NCI-H2107 treated with DMSO at 0.1 percent for 48 hours (cell line): ENCODE measurements around the gene BAX.

ENCODE experiments used
- DNase-seq: peaks from one replicate; lab custom pipeline; 2025; ENCODE audit not compliant: unreplicated experiment; lab: John Stamatoyannopoulos, UW

The BAX gene

DNA sequence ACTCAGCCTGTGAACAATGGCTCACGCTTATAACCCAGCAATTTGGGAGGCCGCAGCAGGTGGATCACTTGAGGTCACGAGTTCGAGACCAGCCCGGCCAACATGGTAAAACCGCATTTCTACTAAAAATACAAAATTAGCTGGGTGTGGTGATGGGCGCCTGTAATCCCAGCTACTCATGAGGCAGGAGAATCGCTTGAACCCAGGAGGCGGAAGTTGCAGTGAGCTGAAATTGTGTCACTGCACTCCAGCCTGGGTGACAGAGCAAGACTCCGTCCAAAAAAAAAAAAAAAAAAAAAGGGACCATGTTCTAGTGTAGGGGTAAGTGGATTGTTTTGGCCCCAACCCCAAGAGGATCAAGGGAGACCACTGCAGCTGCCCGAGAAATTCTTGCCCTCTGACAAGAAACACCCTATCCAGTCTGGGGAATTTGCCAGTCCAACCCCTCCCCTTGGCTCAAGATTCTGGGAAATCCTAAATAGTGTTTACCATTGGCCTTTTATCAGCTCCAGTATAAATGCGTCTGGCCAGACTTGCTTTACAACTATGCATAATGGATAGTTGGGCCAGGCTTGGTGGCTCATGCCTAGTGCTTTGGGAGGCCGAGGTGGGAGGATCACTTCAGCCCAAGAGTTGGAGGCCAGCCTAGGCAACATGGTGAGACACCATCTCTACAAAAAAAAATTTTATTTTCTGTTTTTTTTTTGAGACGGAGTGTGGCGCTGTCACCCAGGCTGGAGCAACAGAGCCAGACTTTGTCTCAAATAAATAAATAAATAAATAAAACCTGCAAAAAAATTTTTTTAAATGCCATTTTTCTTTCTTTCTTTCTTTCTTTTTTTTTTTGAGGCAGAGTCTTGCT is 26.3 kb upstream of the BAX start:
- DNase-seq = no peak

DNA sequence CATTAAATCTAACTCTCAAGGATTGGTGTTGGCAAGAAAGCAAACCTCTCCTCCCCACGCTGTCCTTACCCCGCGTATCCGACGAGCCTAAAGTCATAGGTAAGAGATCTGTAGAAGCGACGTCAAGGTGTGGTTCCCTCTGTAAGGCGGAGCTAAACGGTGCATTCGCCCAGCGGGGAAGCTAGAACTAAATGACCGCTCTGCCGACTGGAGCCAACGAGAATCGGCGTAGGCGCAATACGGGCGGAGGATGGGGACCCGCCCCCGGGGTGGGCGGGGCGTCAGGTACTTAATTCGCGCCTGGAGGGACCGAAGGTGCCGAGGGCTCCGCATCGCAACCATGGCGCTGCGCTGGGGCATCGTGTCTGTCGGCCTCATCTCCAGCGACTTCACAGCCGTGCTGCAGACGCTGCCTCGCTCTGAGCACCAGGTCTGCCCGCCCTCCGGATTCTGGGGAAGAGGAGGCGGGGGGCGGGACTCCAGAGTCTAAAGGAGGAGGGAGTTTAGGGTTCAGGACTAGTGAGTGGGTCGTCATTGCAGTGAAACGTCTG is 21.2 kb upstream of the BAX start, which contains the start of gene DHDH:
TSS of gene DHDH (plus strand) at position 318 of the 551 bp plus-strand sequence. CDS start at position 341, 23 bp downstream.
- peak; percentile 88 for DNase-seq

DNA sequence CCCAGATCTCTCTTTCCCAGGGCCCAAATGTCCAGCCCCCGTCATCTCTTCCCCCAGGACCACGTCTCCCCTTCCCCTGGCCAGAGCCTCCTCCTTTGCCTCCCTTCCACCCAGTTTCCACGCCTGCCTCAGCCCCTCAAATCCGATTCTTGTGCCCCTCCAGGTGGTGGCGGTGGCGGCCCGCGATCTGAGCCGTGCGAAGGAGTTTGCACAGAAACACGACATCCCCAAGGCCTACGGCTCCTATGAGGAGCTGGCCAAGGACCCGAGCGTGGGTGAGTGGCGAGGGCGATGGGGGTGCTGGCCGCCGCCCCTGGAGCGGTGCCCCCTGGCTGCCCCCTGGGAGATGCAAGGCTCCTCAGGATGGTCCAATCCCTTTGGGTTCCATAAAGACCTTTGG is 19.8 kb upstream of the BAX start:
- DNase-seq = no peak

DNA sequence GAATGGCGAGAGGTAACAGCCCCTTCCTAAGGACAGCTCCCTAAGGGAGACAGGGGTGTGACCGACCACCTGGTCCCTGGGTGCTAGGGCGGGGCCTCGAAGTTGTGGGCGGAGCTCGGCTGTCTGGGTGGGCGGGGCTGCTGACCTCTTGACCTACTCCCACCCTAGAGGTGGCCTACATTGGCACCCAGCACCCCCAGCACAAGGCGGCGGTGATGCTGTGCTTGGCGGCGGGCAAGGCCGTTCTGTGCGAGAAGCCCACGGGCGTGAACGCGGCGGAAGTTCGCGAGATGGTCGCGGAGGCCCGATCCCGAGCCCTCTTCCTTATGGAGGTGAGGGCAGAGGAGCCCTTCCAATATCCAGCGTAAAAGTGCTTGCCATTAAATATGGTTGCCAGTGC is 18.8 kb upstream of the BAX start:
- DNase-seq = no peak

DNA sequence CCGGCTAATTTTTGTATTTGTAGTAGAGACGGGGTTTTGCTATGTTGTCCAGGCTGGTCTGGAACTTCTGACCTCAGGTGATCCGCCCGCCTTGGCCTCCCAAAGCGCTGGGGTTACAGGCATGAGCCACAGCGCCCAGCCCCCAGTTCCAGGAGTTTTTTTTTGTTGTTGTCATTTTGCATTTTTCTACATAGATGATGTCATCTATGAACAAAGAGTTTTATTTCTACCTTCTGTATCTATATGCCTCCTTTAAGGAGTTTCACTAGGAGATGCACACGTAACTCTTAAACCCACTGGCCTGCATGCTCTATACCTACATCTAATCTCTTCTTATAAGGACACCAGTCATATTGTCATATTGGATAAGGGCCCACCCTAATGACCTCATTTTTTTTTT is 16.4 kb upstream of the BAX start:
- no peak for DNase-seq

- no peak for DNase-seq
Observed at GRCh38 chr19:48940902-48941301, 13.8 kb upstream of the BAX start.

- no peak for DNase-seq
Observed at GRCh38 chr19:48943081-48943480, 11.6 kb upstream of the BAX start.

- DNase-seq = no peak
Observed at GRCh38 chr19:48945415-48945814, 9.3 kb upstream of the BAX start.

GRCh38 chr19:48945817-48946216 is 8.9 kb upstream of the BAX start:
- no peak for DNase-seq

- DNase-seq = no peak
Observed at GRCh38 chr19:48946463-48947257, 8.0 kb upstream of the BAX start.

GRCh38 chr19:48947258-48947542 is 7.5 kb upstream of the BAX start:
- no peak for DNase-seq

DNA sequence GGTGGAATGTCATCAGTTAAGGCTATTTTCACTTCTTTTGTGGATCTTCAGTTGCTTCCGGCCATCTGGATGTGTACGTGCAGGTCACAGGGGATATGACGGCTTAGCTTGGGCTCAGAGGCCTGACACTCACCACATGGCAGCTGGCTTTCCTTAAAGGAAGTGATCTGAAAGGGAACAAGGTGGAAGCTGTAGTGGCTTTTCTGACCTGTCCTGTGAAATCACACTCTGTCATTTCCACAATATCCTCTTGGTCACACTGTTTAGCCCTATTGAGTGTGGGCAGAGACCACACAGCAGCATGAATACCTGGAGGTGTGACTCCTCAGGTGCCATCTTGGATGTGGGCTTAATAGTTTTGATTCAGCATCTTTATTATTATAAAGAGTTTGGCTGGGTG is 4.5 kb upstream of the BAX start:
- no peak for DNase-seq

GRCh38 chr19:48950830-48951519 is 3.7 kb upstream of the BAX start:
- DNase-seq = no peak

GRCh38 chr19:48953141-48953540 is 1.5 kb upstream of the BAX start:
- no peak for DNase-seq

- no peak for DNase-seq
Observed at GRCh38 chr19:48953990-48954594, 583 bp upstream of the BAX start.

GRCh38 chr19:48955308-48955958 is 758 bp downstream of the BAX start:
- no peak for DNase-seq

DNA sequence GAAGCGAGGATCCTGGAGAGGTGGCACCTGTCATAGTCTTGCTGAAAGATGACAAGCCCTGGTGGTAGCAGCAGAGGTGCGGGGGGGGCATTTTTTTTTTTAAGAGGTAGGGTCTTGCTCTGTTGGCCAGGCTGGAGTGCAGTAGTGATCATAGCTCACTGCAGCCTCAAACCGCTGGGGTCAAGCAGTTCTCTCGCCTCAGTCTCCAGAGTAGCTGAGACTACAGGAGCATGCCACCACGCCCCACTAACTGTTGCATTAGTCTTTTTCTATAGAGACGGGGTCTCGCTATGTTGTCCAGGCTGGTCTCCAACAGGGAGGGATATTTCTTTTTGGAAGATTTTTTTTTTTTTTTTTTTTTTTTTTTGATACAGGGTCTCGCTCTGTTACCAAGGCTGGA is 3.3 kb downstream of the BAX start:
- DNase-seq = no peak

DNA sequence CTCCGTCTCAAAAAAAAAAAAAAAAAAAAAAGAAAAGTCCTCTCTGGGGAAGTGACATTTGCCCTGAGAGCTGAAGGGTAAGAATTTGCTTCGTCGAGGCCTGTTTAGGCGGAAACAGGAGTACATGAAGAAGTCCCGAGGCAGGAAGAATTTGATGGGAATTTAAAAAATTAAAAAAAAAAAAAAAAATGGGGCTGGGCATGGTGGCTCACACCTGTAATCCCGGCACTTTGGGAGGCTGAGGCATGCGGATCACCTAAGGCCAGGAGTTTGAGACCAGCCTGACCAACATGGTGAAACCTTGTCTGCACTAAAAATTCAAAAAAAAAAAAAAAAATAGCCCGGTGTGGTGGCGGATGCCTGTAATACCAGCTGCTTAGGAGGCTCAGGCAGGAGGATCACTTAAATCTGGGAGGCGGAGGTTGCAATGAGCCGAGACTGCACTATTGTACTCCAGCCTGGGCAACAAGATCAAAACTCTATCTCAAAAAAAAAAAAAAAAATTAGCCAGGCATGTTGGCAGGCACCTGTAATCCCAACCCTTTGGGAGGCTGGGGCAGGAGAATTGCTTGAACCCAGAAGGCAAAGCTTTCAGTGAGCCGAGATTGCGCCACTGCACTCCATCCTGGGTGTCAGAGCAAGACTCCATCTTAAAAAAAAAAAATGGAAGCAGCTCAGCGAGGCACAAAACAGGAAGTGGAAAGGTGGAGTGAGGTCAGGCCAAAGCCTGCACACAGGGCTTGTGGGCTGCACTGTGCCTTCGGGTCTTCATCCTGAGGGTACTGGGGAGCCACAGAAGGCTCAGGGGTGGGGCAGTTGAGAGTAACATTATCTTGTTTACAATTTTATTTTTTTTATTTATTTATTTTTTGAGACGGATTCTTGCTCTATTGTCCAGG is 4.9 kb downstream of the BAX start:
- no peak for DNase-seq

DNA sequence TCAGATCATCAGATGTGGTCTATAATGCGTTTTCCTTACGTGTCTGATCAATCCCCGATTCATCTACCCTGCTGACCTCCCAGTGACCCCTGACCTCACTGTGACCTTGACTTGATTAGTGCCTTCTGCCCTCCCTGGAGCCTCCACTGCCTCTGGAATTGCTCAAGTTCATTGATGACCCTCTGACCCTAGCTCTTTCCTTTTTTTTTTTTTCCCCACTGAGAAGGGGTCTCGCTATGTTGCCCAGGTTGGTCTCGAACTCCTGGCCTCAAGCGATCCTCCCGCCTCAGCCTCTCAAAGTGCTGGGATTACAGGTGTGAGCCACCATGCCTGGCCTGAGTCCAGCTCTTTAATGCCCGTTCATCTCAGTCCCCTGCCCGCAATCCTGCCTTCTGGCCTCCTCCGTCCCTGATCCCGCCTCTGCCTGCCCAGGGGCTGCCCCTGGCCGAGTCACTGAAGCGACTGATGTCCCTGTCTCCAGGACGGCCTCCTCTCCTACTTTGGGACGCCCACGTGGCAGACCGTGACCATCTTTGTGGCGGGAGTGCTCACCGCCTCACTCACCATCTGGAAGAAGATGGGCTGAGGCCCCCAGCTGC is 6.5 kb downstream of the BAX start:
- no peak for DNase-seq
